NCI-H2171 (cell line): Measurements from ENCODE around the gene GJC1.
"Not testable (repeated sequence)": the region's sequence is repeated elsewhere in the genome, so short reads cannot be mapped to it uniquely, and the experiment has no call there.

Experiments used
- DNase-seq: peaks from one replicate; lab custom pipeline; 2025; lab: John Stamatoyannopoulos, UW

Gene GJC1

DNA sequence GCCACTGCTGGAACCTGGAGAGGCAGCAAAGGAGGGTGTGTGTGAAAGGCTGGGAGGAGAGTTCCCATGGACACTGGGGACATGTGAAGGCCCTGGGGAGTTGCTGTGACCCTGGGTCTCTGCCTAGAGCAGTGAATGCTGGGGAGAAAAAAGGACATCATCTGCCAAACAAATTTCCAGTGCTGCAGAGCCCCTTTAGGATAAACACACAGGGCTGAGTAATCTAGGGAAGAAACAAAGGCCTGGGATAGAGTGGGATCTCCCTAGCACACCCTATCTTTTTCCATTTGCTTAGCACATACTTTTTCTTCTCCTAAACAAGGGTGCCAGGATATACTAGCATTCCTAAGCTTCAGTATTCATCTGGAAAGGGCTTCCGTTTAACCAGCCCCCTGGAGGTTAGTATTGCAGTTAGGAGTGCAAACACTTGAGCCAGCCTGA lies 14.3 kb upstream of the GJC1 start:
- DNase-seq, result no peak

DNA sequence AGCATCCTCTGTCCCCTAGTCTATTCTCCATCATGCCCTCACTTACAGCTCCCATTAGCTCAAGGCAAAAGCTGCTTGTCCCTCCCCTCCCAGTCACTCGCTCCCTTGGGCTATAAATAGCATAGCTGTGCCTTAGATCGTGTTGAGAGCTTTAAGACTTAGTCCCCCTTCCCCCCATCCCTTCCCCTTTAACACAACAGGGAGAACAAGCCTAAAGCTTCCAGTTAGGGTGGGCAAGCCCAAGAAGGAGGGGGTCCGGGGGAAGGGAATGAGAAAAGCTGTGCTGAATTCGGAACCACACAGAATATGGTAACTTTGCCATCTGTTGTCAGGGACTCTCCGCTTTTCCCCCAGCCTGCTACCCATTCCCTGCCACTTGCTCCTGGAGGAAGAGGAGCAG lies 12.7 kb upstream of the GJC1 start:
- DNase-seq, result no peak

DNA sequence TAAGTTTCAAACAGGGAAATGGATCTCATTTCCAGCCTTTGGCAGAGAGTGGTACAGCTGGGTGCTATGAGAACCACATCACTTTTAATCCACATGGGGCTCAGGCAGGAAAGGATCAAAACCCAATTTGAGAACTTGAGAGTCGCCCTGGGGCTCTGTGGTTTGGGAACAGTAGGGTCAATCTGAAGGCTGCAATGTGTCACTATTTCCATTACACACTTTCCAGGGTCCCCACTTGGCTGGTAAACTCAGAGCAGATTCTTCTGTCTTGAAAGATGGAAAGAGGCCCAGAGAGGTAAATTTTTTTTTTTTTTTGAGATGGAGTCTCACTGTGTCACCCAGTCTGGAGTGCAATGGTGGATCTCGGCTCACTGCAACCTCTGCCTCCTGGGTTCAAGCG lies 10.8 kb upstream of the GJC1 start:
- no peak for DNase-seq

DNA sequence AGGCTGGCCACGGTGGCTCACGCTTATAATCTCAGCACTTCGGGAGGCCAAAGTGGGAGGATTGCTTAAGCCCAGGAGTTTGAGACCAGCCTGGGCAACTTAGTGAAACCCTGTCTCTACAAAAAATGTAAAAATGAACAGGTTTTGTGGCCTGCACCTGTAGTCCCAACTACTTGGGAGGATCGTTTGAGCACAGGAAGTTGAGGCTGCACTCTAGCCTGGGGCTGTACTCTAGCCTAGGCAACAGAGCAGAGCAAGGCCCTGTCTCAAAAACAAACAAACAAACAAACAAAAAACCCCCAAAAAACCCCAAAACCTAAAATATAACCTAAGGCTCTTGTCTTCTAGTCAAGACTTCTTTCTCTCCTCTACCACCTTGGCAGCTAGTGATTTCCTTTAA lies 10.2 kb upstream of the GJC1 start:
- no peak for DNase-seq

DNA sequence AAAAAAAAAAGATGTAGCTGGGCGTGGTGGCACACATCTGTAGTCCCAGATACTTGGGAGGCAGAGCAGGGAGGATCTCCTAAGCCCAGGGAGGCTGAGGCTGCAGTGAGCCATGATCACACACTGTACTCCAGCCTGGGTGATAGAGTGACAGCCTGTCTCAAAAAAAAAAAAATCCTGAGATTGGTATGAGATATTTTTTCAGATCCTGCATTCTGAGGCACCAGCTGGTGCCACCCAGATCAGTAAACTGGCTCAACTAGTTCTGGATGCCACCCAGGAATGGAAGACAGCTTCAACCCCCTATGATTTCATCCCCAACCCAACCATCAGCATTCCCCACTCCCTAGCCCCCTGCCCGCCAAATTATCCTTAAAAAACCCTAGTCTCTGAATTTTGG lies 7.1 kb upstream of the GJC1 start:
- DNase-seq, result peak; percentile 15

DNA sequence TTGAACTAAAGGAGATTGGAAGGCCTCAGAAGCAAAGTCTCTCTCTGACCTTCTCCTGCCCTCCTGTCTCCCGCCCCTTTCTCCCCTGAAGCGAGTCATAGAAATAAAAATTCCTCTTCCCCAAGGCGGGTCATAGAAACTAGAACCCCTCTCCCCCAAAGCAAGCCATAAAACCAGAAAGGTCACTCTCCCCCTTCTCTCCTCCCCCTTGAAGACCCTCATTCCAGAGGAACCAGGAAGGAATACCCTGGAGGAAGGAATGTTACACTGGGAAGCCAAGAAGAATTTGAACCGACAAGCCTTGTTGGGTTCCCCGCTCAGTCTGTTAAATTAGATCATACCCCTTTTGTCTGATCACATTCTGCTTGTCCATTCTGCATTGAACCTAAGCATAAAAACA lies 2.7 kb upstream of the GJC1 start:
- DNase-seq, result no peak

DNA sequence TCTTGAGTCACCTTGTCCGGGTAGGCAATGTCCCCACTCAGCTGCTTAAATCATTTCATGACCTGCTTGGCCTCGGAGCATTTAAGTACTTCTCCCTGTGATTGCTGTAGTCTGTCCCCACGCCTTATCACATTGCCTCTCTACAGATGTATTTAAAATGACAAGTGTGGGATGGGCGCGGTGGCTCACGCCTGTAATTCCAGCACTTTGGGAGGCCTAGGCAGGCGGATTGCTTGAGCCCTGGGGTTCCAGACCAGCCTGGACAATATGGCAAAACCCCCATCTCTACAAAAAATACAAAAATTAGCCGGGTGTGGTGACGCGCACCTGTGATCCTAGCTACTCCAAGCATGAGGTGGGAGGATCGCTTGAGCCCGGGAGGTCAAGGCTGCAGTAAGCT lies 1.3 kb upstream of the GJC1 start:
- no peak for DNase-seq

DNA sequence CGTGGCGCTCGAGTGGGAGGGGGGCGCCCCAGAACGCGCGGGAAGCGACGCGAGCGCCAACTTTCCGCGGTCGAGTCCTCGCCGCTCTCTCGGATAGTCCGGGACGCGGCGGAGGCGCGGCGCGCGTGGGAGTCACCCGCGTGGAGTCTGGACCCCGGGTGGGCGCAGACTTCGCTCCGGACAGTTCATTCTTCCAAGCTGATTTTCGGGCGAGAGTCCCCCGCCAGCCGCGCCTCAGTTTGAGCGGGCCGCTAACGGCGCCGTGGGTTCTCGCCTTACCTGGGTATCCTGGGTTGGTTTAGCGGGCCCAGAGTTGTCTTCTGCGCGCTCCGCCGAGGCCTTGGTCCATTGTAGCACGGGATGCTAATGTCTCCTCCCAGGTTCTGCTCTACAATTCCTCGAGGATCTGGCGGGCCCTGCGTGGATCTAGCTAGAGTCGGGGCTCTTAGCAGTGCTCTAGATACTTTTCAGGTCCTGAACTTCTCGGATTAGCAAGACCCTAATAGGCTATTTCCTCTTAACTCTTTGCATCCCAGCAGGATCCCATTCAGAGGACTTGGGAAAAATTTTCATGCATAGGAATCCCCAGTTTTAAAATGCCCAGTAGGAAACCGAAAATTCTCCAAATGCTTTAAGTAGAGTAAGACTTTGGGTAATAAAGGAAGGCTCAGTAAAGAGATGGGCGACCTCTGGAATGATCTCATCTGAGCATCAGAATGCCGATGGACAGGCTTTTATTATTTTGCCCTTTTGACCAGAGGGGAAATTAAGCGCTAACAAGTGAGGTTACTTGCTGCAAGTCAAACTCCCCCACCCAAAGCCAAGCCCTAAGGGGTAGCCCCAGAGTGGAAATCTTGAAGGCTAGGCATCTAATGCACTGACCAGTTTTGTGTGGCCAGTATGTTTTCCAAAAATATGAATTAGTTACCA lies 537 bp upstream of the GJC1 start:
- DNase-seq, result no peak

DNA sequence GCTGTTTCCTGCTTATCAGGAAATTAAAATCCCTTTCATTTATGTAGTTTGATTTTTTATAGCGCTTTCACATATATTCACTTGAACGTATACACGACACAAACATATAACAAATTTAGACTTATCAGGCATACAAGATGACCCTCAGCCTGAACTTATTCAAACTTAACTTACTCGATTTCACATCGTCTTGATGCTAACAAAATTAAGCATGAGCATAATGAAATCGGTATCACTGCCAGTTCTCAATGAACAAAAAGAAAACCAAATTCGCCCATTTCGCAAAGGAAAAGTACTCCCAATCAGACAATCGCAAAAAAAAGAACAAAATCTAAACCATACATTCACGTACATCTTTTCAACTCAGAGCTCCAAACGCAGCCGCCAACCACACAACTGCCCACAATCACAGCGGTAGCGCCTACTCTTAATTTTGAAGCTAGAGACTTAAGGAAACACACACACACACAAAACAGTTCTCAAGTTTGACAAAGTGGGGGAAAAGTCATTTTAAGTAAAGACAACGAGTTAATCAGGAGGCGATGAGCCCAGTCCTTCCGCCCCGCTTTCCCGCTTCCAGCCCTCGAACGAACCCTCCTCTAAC lies 1.1 kb downstream of the GJC1 start:
- no peak for DNase-seq

DNA sequence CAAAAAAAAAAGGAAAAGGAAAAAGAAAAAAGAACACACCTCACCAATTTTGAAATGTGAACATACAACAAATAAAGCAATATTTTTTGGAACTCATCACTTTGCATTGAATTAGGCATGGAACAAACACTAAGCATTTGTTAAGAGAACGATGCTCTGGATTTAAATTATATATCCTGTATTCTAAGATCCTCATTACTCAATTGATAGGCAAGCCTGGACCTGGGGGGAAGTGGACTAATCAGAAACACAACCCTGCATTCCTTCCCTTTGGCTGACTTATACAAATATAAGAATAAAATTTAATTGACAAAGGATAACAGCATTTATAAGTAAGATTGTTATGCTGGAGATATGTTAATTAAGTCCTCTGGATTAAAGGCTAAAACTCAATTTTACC lies 2.2 kb downstream of the GJC1 start:
- DNase-seq, result no peak

DNA sequence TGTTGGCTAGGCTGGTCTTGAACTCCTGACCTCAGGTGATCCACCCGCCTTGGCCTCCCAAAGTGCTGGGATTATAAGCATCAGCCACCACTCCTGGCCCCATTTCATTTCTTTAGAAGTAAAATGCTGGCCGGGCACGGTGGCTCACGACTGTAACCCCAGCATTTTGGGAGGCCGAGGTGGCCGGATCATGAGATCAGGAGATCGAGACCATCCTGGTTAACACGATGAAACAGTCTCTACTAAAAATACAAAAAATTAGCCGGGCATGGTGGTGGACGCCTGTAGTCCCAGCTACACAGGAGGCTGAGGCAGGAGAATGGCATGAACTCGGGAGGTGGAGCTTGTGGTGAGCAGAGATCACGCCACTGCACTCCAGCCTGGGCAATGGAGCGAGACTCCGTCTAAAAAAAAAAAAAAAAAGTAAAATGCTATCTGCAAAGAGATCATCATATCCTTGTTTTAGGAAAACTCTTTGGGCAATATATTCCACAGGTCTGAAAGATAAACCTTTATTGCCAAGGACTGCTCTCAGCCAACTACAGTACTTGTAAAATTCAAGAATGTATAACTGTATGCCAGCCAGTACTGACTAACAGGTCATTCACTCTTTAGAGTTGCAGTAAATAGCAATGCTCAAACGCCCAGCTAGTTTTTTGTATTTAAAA lies 3.8 kb downstream of the GJC1 start:
- no peak for DNase-seq

DNA sequence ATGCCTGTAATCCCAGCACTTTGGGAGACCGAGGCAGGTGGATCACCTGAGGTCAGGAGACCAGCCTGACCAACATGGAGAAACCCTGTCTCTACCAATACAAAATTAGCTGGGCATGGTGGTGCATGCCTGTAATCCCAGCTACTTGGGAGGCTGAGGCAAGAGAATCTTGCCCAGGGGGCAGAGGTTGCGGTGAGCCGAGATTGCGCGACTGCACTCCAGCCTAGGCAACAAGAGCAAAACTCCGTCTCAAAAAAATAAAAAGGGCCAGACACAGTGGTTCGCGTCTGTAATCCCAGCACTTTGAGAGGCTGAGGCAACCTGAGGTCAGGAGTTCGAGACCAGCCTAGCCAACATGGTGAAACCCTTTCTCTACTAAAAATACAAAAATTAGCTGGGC lies 4.9 kb downstream of the GJC1 start:
- not testable (repeated sequence) for DNase-seq

DNA sequence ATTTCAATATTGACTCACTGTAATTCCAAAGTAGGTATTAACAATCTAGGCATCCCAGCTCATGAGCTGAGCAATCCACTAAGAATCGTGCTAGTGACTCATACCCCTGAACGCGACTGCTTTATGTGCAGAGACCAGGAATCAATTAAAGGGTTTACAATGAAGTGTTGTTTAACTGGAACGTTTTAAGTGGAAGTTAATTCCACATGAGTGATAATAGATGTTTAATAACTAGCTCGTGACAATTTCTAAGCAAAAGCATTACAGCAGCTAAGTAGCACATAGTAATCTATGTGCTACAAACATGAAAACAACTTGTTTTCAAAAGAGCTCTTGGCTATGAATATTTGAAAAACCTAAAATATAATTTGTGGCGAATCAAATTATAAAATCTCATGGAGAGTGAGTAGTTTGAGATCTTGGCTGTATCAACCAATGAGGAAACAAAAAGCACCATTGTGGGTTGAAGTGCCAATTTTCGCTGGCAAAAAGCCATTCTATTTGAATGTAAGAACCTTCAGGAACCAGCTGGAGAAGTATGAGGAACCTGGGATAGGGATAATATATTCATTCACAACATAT lies 9.4 kb downstream of the GJC1 start:
- DNase-seq, result peak; percentile 68

DNA sequence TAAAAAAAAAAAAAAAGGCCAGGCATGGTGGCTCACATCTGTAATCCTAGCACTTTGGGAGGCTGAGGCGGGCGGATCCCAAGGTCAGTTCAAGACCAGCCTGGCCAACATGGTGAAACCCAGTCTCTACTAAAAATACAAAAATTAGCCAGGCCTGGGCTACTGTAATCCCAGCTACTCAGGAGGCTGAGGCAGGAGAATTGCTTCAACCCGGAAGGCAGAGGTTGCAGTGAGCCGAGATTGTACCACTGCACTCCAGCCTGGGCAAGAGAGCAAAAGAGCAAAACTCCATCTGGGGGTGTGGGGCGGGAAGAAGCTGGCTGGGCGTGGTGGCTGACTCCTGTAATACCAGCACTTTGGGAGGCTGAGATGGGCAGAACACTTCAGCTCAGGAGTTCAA lies 11.6 kb downstream of the GJC1 start:
- not testable (repeated sequence) for DNase-seq

DNA sequence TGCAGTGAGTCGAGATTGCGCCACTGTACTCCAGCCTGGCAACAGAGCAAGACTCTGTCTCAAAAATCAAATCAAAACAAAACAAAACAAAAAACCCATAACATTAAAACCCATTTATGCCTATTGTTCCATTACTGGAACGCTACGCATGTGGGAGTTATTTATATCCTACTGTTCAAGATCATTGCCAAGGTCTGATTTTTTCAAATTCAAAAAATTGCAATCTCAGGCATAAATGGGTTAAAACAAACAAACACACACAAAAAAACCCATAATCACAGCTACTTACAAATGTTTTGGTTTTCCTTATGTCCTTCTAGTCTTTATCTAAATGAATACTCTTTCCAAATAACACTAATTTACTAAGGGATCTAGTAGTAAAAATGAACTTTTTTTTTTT lies 17.8 kb downstream of the GJC1 start:
- DNase-seq, result no peak

DNA sequence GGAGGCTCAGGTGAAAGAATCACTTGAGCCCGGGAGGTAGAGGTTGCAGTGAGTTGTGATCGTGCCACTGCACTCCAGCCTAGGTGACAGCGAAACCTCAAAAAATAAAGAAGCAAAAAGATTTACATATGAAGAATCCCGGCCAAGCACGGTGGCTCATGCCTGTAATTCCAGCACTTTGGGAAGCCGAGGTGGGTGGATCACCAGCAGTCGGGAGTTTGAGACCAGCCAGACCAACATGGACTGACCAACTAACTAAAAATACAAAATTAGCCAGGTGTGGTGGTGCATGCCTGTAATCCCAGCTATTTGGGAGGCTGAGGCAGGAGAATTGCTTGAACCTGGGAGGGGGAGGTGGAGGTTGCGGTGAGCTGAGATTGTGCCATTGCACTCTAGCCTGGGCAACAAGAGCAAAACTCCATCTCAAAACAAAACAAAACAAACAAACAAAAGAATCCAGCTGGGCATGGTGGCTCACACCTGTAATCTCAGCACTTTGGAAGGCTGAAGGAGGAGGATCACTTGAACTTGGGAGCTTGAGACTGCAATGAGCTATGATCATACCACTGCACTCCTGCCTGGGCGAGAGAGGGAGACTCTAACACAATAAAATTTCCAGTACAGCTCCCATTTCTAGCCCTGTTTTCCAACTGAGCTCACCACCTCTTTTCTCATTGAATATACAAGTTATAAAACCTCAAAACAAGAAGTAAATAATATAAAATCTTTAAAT lies 21.3 kb downstream of the GJC1 start:
- DNase-seq, result not testable (repeated sequence)

DNA sequence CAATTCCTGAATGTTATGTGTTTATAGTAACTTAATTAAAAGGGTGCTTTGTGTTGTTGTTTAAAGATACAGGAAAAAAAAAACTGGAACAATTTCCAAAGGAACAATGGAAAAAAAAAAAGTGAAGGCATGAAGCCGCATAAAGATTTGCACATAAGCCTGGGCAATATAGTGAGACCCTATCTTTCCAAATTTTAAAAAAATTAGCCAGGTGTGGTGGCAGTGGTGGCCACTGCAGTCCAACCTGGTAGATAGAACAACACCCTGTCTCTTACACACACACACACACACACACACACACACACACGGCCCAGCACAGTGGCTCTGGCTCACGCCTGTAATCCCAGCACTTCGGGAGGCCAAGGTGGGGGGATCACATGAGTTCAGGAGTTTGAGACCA lies 21.9 kb downstream of the GJC1 start:
- no peak for DNase-seq

DNA sequence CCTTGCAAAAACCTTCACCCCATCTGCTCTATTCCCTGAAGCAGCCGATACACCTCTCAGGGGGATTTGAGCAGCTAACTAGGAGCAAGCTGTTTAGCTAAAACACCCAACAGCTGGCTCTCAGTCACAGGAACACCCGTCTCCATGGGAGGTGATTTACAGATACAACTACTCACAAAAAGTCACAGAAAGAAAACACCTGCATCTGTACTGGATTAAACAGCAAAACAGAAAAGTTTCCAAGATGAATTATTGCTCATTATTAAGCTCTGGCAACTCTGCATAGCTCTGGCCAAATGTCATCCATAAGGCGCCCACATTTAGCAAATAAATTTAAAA lies 22.3 kb downstream of the GJC1 start:
- DNase-seq, result peak; percentile 95

DNA sequence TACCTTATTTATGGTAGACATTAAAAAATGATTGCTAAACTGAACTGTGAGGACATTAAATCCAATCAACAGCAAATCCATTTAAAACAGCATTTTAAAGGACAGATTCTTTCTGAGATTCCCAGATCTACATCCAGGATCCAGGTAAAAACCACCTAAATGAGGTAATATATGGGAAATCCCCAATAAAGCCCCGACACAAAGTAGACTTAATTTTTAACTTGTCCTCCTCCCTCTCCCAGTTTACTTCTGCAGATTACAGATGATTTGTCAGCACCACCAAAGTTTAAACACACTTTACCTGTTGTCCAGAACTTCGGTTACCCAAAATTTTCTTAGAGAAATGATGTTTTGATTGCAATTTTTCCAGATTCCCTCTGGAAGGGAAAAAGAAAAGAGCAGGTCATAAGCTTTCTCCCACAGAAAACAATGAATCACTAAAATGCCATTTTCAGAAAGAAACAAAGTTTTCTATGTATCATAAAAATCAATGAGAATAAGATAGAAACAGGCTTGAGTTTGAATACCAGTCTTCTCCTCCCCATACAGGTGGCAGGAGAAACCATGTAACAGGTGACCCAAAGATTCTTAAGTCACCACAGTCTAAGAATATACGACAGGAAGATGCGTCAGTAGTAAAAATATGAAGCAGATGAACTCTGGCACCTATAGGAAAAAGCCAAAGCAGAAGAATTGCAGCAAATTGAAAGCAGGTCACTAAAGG lies 22.8 kb downstream of the GJC1 start:
- DNase-seq, result no peak

DNA sequence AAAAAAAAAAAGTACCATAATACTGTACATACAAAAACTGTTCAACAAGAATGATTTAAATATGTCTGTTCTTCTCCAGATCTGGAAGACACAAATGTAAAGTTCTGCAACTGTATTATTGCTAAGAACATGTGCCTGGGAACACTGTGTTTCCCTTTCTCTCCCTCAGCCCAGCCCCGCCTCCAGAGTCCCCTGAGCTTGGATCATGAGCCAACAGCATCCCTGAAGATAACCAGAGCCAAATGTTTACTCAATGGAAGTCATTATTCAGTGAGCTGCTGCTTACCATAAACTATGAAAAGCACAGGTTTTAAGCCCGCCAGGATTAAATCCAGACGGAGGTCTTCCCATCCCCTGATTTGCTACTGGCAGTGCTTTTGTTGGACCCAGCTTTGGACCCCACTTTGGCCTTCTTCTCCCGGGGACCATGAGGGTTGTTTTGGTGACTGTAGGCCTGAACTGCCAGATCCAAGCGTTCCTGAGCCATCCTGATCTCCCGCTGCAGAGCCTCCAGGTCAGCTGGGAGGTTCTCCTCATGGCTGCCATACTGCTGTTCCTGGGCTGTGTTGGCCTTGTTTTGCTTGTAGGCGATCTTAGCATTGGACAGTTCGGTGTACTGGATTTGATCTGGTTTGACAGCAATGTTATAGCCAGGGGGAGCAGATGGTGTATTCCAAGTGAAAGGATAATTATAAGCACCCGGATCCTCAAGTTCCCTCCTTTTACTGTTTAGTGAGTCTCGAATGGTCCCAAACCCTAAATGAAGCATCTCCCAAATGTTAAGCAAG lies 25.6 kb downstream of the GJC1 start:
- DNase-seq, result no peak

DNA sequence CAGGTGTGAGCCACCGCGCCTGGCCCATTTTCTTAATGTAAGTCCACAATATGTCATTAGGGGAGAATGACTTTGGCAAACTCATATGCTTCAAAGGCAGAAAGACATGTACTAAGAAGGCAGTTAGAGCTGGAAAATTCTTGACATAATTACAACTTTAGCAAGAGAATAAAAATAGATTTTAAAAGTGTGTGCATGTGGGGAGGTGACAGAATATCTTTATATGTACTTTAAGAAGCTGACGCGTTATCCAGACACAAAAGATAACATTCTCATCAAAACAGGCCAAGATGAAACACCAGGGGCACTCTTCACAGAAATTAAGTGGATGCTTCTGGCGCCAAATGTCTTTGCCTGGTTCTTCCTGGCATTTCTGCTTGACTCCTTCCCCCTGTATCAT lies 28.2 kb downstream of the GJC1 start:
- DNase-seq, result no peak
